GM12878 (cell line): ENCODE measurements around the gene SPAST. TPM values are rescaled to one million over a fixed set of nuclear protein-coding genes. Genes with fewer than 3 reads are reported as not detected.

Experiments used
- ATAC-seq: fragments of 200-7000 bp; cut with Tn5 transposase; 3 replicates; pipeline ENCODE4 v1.9.1; 2020; ENCODE audit warnings: mild to moderate bottlenecking, moderate library complexity
- BruUV-seq: library from RNA; stranded (reverse); fragments of 400-500 nt; replicated peaks from 2 replicates; lab custom pipeline; 2021; lab: Mats Ljungman, UMichigan
- CTCF ChIA-PET: fragments of 300-600 bp; sonication (Branson Sonifier 250); formaldehyde crosslinking; extraction: SDS; loops from one replicate; lab custom pipeline; 2021; ENCODE audit warnings: inconsistent platforms; lab: Yijun Ruan, JAX
- POLR2A ChIA-PET: fragments of 350-600 bp; formaldehyde crosslinking; extraction: SDS; loops from one replicate; lab custom pipeline; 2021; ENCODE audit warnings: inconsistent platforms; lab: Charles Lee
- RAD21 ChIA-PET: fragments of 300-600 bp; sonication (Branson Sonifier 250); formaldehyde crosslinking; loops from one replicate; lab custom pipeline; 2023; ENCODE audit warnings: antibody characterized with exemption; ENCODE audit not compliant: unreplicated experiment; lab: Charles Lee
- SMC1A ChIA-PET: fragments of 300-600 bp; sonication (Branson Sonifier 250); formaldehyde crosslinking; loops from one replicate; lab custom pipeline; 2023; ENCODE audit not compliant: unreplicated experiment, uncharacterized antibody; lab: Charles Lee
- DNase-seq: peaks from one replicate; pipeline ENCODE4 v3.0.0-alpha.2; 2011; ENCODE audit warnings: low read depth, low spot score
- FAIRE-seq: peaks from 3 replicates; lab custom pipeline; 2011; peaks lifted over from hg19 to GRCh38; lab: Jason Lieb, UNC
- H2AFZ ChIP-seq: 2 replicates; pipeline ENCODE4 v1.6.0; 2011; ENCODE audit warnings: low read depth, low read length, control low read depth; ENCODE audit not compliant: control insufficient read depth
- H3K27ac ChIP-seq: 2 replicates; pipeline ENCODE4 v1.5.1; 2011; ENCODE audit warnings: control low read depth; ENCODE audit not compliant: control insufficient read depth, insufficient read depth
- H3K27me3 ChIP-seq, 2 experiments: replicated peaks in 1 of 2; 2 replicates each; pipeline versions ENCODE4 v1.6.0 to v1.6.1; 2011; ENCODE audit warnings: low read length in 1 of 2; ENCODE audit not compliant: control insufficient read depth in 2 of 2, insufficient read depth in 2 of 2
- H3K36me3 ChIP-seq, 2 experiments: 2 replicates each; pipeline ENCODE4 v1.5.1; 2011; ENCODE audit warnings: low read length in 1 of 2; ENCODE audit not compliant: control insufficient read depth in 2 of 2, insufficient read depth in 2 of 2
- H3K4me1 ChIP-seq: 2 replicates; pipeline ENCODE4 v1.6.1; 2011; ENCODE audit warnings: mild to moderate bottlenecking, low read length, moderate library complexity, mixed read lengths; ENCODE audit not compliant: control insufficient read depth, insufficient read depth
- H3K4me2 ChIP-seq: 2 replicates; pipeline ENCODE4 v1.6.0; 2011; ENCODE audit warnings: control low read depth; ENCODE audit not compliant: control insufficient read depth, insufficient read depth
- H3K4me3 ChIP-seq: fragments of 200-600 bp; sonication (generic); 2 replicates; pipeline ENCODE4 v1.5.1; 2016
- H3K79me2 ChIP-seq: 2 replicates; pipeline ENCODE4 v1.6.0; 2011; ENCODE audit warnings: low read length; ENCODE audit not compliant: control insufficient read depth, insufficient read depth
- H3K9ac ChIP-seq: 2 replicates; pipeline ENCODE4 v1.8.0; 2011; ENCODE audit warnings: low read length, control low read depth, mixed read lengths; ENCODE audit not compliant: control insufficient read depth, insufficient read depth
- H3K9me3 ChIP-seq: replicated peaks from 3 replicates; pipeline ENCODE4 v1.5.1; 2011; ENCODE audit warnings: mild to moderate bottlenecking, low read length; ENCODE audit not compliant: control insufficient read depth, insufficient read depth
- H4K20me1 ChIP-seq: 2 replicates; pipeline ENCODE4 v1.6.0; 2011; ENCODE audit not compliant: control insufficient read depth, insufficient read depth
- BACH1 ChIP-seq: fragments of 450-650 bp; IDR thresholded peaks from 2 replicates; pipeline ENCODE4 v1.6.1; 2017; ENCODE audit warnings: mild to moderate bottlenecking, borderline replicate concordance
- CHD4 ChIP-seq: fragments of 200-600 bp; sonication (generic); IDR thresholded peaks from 2 replicates; pipeline ENCODE4 v1.6.1; 2016; ENCODE audit warnings: mild to moderate bottlenecking
- FOXK2 ChIP-seq: fragments of 450-650 bp; IDR thresholded peaks from 2 replicates; pipeline ENCODE4 v1.6.1; 2017; ENCODE audit warnings: mild to moderate bottlenecking, moderate library complexity
- HCFC1 ChIP-seq: fragments of 150-350 bp; IDR thresholded peaks from 2 replicates; pipeline ENCODE4 v1.6.1; 2014; ENCODE audit warnings: low read length
- HDAC2 ChIP-seq: fragments of 200-600 bp; sonication (generic); IDR thresholded peaks from 2 replicates; pipeline ENCODE4 v1.6.1; 2017
- LARP7 ChIP-seq: fragments of 450-650 bp; IDR thresholded peaks from 2 replicates; pipeline ENCODE4 v1.6.1; 2017; ENCODE audit warnings: mild to moderate bottlenecking
- MYC ChIP-seq: IDR thresholded peaks from 2 replicates; pipeline ENCODE4 v1.6.1; 2011; ENCODE audit warnings: mild to moderate bottlenecking, low read length, moderate library complexity, inconsistent platforms; ENCODE audit not compliant: insufficient read depth, insufficient replicate concordance, insufficient read length, severe bottlenecking
- NBN ChIP-seq: fragments of 450-650 bp; IDR thresholded peaks from 2 replicates; pipeline ENCODE4 v1.6.1; 2016
- NFXL1 ChIP-seq: fragments of 450-650 bp; IDR thresholded peaks from 2 replicates; pipeline ENCODE4 v1.6.1; 2017; ENCODE audit warnings: antibody characterized with exemption, mild to moderate bottlenecking, borderline replicate concordance
- NFYB ChIP-seq: IDR thresholded peaks from 2 replicates; pipeline ENCODE4 v1.6.1; 2011; ENCODE audit warnings: low read depth, mild to moderate bottlenecking, low read length, improper control_type of control experiment, moderate library complexity; ENCODE audit not compliant: insufficient read depth
- NR2C1 ChIP-seq: fragments of 450-650 bp; IDR thresholded peaks from 2 replicates; pipeline ENCODE4 v1.6.1; 2017; ENCODE audit warnings: antibody characterized with exemption, mild to moderate bottlenecking, moderate library complexity
- POLR2A ChIP-seq: IDR thresholded peaks from 2 replicates; pipeline ENCODE4 v1.6.1; 2011; ENCODE audit warnings: low read depth, mild to moderate bottlenecking, low read length
- POLR2AphosphoS5 ChIP-seq: IDR thresholded peaks from 2 replicates; pipeline ENCODE4 v1.6.1; 2011; ENCODE audit warnings: mild to moderate bottlenecking, low read length, inconsistent platforms
- RCOR1 ChIP-seq: conservative IDR thresholded peaks from 2 replicates; pipeline ENCODE4 v1.6.1; 2012; ENCODE audit warnings: low read depth, low read length, improper control_type of control experiment
- SIN3A ChIP-seq: IDR thresholded peaks from 2 replicates; pipeline ENCODE4 v1.6.1; 2012; ENCODE audit warnings: low read depth, low read length, improper control_type of control experiment
- TAF1 ChIP-seq: IDR thresholded peaks from 2 replicates; pipeline ENCODE4 v1.6.1; 2011; ENCODE audit warnings: mild to moderate bottlenecking, low read depth, low read length, borderline replicate concordance
- ZNF384 ChIP-seq: IDR thresholded peaks from 2 replicates; pipeline ENCODE4 v1.6.1; 2012; ENCODE audit warnings: low read depth, mild to moderate bottlenecking, low read length, improper control_type of control experiment, borderline replicate concordance
- ZNF622 ChIP-seq: fragments of 450-650 bp; IDR thresholded peaks from 2 replicates; pipeline ENCODE4 v1.6.1; 2017; ENCODE audit warnings: mild to moderate bottlenecking, inconsistent platforms
- WGBS: methylation state at CpG from one replicate; pipeline ENCODE4 v1.1.6; 2016; ENCODE audit warnings: low lambda C conversion rate; ENCODE audit not compliant: insufficient replicate concordance, insufficient coverage; ENCODE audit errors: missing lambda C conversion rate; 5-methylcytosine and 5-hydroxymethylcytosine counted together
- in situ Hi-C: fragments of 300-500 bp; cut with MboI; formaldehyde crosslinking; loops from 9 replicates; pipeline ENCODE4 v1.14.3; 2018; ENCODE audit warnings: mixed read lengths
- intact Hi-C: fragments of 100-400 bp; cut with micrococcal nuclease; formaldehyde crosslinking; loops from one replicate; pipeline ENCODE4 v1.14.2; 2022; ENCODE audit not compliant: unreplicated experiment
- polyA plus RNA-seq, 11 experiments: library from polyadenylated mRNA; depleted of rRNA in 4 of 11; unstranded in 6 of 11; stranded (reverse) in 5 of 11; fragments of >200 nt; fragmentation: Nextera tagmentation in 4 of 11; fragmentation: Illumina TruSeq in 1 of 11; extraction: Ambion mirVana in 4 of 11; extraction: Trizol in 1 of 11; gene quantifications; 1 replicate in 1 of 11; 2 replicates in 10 of 11; pipeline versions ENCODE4 v1.2.1 to v1.2.3, GENCODE V29; 2011 to 2016; ENCODE audit warnings: inconsistent platforms in 2 of 11, missing spikeins in 2 of 11, low read depth in 1 of 11
- total RNA-seq, 4 experiments: library from RNA; depleted of rRNA in 3 of 4; stranded (reverse); fragments of >200 nt in 3 of 4; fragmentation: Illumina TruSeq in 1 of 4; extraction: Trizol in 1 of 4; gene quantifications; 2 replicates each; pipeline versions ENCODE4 v1.2.1 to v1.2.3, GENCODE V29; 2013 to 2021
- TF ChIP-seq, protein P1 (sequence below): IDR thresholded peaks from 2 replicates; pipeline ENCODE4 v1.6.1; 2012; ENCODE audit warnings: mild to moderate bottlenecking, low read depth, low read length

SPAST gene
- total and polyA plus RNA-seq, 10 of the 15 experiments (the other 5 are each of a cell fraction or from before 2014, with no cell fraction given) = 4.3 to 21.3 (median 10.0) TPM

DNA sequence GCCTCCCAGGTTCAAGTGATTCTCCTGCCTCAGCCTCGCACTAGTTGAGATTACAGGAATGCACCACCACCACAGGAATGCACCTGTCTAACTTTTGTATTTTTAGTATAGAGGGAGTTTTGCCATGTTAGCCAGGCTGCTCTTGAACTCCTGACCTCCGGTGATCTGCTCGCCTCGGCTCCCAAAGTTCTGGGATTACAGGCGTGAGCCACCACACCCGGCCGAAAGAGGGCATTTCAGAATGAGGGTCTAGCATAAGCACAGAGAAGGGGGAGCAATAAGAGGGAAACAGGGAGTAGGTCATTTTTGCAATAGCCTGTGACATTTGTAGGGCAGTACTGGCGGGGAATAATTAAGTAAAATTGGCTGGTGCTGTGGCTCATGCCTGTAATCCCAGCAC is 1.9 kb upstream of the SPAST start:
- H2AFZ ChIP-seq = no peak overlapping the region
- H3K9me3 ChIP-seq = no peaks in the 10 kb centered on the region
- POLR2A ChIA-PET = interaction anchor here (3.8 kb wide), 1 partner anchor 22 kb away, joined by 31 read pairs; the partner anchor contains the start of gene DPY30
- RAD21 ChIA-PET = interaction anchor here (4.1 kb wide), 1 partner anchor 21 kb away, joined by 39 read pairs; the partner anchor contains the start of gene DPY30
- no peak for DNase-seq
- ATAC-seq = no peak
- no peak for TF ChIP-seq MYC
- no peak for TF ChIP-seq NBN
- no peak for TF ChIP-seq POLR2A
- TF ChIP-seq TAF1 = no peak
- no peak for TF ChIP-seq ZNF622
- no peak for TF ChIP-seq RCOR1
- no peak for TF ChIP-seq ZNF384
- no peak for TF ChIP-seq NR2C1
- TF ChIP-seq, protein P1, sequence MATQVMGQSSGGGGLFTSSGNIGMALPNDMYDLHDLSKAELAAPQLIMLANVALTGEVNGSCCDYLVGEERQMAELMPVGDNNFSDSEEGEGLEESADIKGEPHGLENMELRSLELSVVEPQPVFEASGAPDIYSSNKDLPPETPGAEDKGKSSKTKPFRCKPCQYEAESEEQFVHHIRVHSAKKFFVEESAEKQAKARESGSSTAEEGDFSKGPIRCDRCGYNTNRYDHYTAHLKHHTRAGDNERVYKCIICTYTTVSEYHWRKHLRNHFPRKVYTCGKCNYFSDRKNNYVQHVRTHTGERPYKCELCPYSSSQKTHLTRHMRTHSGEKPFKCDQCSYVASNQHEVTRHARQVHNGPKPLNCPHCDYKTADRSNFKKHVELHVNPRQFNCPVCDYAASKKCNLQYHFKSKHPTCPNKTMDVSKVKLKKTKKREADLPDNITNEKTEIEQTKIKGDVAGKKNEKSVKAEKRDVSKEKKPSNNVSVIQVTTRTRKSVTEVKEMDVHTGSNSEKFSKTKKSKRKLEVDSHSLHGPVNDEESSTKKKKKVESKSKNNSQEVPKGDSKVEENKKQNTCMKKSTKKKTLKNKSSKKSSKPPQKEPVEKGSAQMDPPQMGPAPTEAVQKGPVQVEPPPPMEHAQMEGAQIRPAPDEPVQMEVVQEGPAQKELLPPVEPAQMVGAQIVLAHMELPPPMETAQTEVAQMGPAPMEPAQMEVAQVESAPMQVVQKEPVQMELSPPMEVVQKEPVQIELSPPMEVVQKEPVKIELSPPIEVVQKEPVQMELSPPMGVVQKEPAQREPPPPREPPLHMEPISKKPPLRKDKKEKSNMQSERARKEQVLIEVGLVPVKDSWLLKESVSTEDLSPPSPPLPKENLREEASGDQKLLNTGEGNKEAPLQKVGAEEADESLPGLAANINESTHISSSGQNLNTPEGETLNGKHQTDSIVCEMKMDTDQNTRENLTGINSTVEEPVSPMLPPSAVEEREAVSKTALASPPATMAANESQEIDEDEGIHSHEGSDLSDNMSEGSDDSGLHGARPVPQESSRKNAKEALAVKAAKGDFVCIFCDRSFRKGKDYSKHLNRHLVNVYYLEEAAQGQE = no peak
- TF ChIP-seq SIN3A = no peak
- TF ChIP-seq BACH1 = no peak
- TF ChIP-seq NFYB = no peak
- no peak for TF ChIP-seq HDAC2
- no peak for TF ChIP-seq CHD4
- no peak for TF ChIP-seq POLR2AphosphoS5
- TF ChIP-seq LARP7 = no peak
- TF ChIP-seq NFXL1 = no peak
- TF ChIP-seq HCFC1 = no peak
- no peak for TF ChIP-seq FOXK2
- H3K27ac ChIP-seq = no peak overlapping the region
- SMC1A ChIA-PET = interaction anchor here (1.5 to 2.3 kb wide), 2 partner anchors 22 to 53 kb away, joined by 9 to 14 read pairs; partner anchors contain the start of gene DPY30
- H3K36me3 ChIP-seq = no peaks in the 10 kb centered on the region
- no peaks in the 10 kb centered on the region for H4K20me1 ChIP-seq
- H3K4me1 ChIP-seq = peaks cover 11% of the 10 kb centered on the region; the same call in 1 of the 2 replicates
- 92% methylated on average over 8 of the region's 8 CpGs for WGBS
- H3K27me3 ChIP-seq = no peaks in the 10 kb centered on the region
- H3K9ac ChIP-seq = no peak overlapping the region
- no peak overlapping the region for H3K4me2 ChIP-seq
- BruUV-seq = no TSS peak
- H3K79me2 ChIP-seq = peaks cover 8% of the 10 kb centered on the region
- no peak for FAIRE-seq
- intact Hi-C loops (loop anchor here (5.0 kb wide), 2 partner anchors 104 to 106 kb away; partner anchors contain the start of gene SLC30A6), in situ Hi-C loops (no loop called here)
- no peak overlapping the region for H3K4me3 ChIP-seq
- CTCF ChIA-PET = interaction anchor here (0.8 to 3.8 kb wide), 2 partner anchors 16 to 21 kb away, joined by 3 to 29 read pairs; partner anchors contain the start of gene DPY30
